Natural killer cell (primary cell): Measurements from ENCODE around the gene NTHL1. TPM values are rescaled to one million over a fixed set of nuclear protein-coding genes. Genes with fewer than 3 reads are reported as not detected.

ENCODE experiments used
- ATAC-seq, 3 donors: fragments of 150-1000 bp in 2 of 3; fragments of 200-7000 bp in 1 of 3; cut with Tn5 transposase; 1 replicate in 1 of 3; 2 replicates in 2 of 3; pipeline ENCODE4 v1.10.0; 2021; ENCODE audit warnings: mild to moderate bottlenecking in 2 of 3, moderate library complexity in 2 of 3
- DNase-seq, 2 donors: peaks; one replicate each; pipeline versions ENCODE4 v3.0.0 to v3.0.0-alpha.2; 2013 to 2021; ENCODE audit warnings: mixed read lengths in 1 of 2
- H3K27ac ChIP-seq: one replicate; pipeline ENCODE4 v1.5.1; 2013; ENCODE audit warnings: mild to moderate bottlenecking, low read length
- H3K27me3 ChIP-seq: one replicate; pipeline ENCODE4 v1.6.1; 2013; ENCODE audit warnings: low read length; ENCODE audit not compliant: control insufficient read depth, insufficient read depth
- H3K36me3 ChIP-seq: one replicate; pipeline ENCODE4 v1.6.1; 2013; ENCODE audit warnings: low read length; ENCODE audit not compliant: control insufficient read depth, insufficient read depth
- H3K4me1 ChIP-seq: one replicate; pipeline ENCODE4 v1.6.1; 2013; ENCODE audit warnings: low read length; ENCODE audit not compliant: control insufficient read depth, insufficient read depth
- H3K4me3 ChIP-seq: one replicate; pipeline ENCODE4 v1.5.1; 2013; ENCODE audit warnings: low read length
- H3K9me3 ChIP-seq: one replicate; pipeline ENCODE4 v1.6.1; 2013; ENCODE audit warnings: low read length; ENCODE audit not compliant: control insufficient read depth, insufficient read depth
- H3K27ac Mint-ChIP-seq, 2 donors: one replicate each; pipeline ENCODE4 v1.8.0; 2022; ENCODE audit warnings: mild to moderate bottlenecking in 2 of 2, mixed read lengths in 2 of 2, moderate library complexity in 1 of 2
- H3K27me3 Mint-ChIP-seq, 2 donors: one replicate each; pipeline ENCODE4 v1.8.0; 2022; ENCODE audit warnings: low read depth in 2 of 2, mixed read lengths in 2 of 2
- H3K36me3 Mint-ChIP-seq: one replicate; pipeline ENCODE4 v1.8.0; 2022; ENCODE audit warnings: mixed read lengths
- H3K4me1 Mint-ChIP-seq, 2 donors: one replicate each; pipeline ENCODE4 v1.8.0; 2022; ENCODE audit warnings: mixed read lengths in 2 of 2
- H3K4me3 Mint-ChIP-seq: one replicate; pipeline ENCODE4 v1.8.0; 2022; ENCODE audit warnings: mild to moderate bottlenecking, moderate library complexity, mixed read lengths
- H3K9me3 Mint-ChIP-seq, 2 donors: one replicate each; pipeline ENCODE4 v1.8.0; 2022; ENCODE audit warnings: mixed read lengths in 2 of 2
- CTCF ChIP-seq: fragments of 200-600 bp; IDR thresholded peaks from one replicate; pipeline ENCODE4 v1.8.0; 2022; ENCODE audit warnings: antibody characterized with exemption
- WGBS: methylation state at CpG from one replicate; pipeline ENCODE4 v1.1.7; 2013; ENCODE audit warnings: missing lambda C conversion rate; ENCODE audit not compliant: insufficient coverage; 5-methylcytosine and 5-hydroxymethylcytosine counted together
- intact Hi-C: fragments of 100-400 bp; cut with micrococcal nuclease; formaldehyde crosslinking; loops from one replicate; pipeline ENCODE4 v1.14.2; 2022
- total RNA-seq, 4 donors: library from RNA; stranded (reverse); fragments of 120-200 nt in 1 of 4; gene quantifications; one replicate each; pipeline versions ENCODE4 v1.2.3 to v1.2.4, GENCODE V29; 2013 to 2022

The NTHL1 gene
- total RNA-seq, 3 donors from 2014 or later (not counting 1 experiment from before 2014, with no cell fraction given), result 8.7 to 12.9 (median 9.7) TPM

DNA sequence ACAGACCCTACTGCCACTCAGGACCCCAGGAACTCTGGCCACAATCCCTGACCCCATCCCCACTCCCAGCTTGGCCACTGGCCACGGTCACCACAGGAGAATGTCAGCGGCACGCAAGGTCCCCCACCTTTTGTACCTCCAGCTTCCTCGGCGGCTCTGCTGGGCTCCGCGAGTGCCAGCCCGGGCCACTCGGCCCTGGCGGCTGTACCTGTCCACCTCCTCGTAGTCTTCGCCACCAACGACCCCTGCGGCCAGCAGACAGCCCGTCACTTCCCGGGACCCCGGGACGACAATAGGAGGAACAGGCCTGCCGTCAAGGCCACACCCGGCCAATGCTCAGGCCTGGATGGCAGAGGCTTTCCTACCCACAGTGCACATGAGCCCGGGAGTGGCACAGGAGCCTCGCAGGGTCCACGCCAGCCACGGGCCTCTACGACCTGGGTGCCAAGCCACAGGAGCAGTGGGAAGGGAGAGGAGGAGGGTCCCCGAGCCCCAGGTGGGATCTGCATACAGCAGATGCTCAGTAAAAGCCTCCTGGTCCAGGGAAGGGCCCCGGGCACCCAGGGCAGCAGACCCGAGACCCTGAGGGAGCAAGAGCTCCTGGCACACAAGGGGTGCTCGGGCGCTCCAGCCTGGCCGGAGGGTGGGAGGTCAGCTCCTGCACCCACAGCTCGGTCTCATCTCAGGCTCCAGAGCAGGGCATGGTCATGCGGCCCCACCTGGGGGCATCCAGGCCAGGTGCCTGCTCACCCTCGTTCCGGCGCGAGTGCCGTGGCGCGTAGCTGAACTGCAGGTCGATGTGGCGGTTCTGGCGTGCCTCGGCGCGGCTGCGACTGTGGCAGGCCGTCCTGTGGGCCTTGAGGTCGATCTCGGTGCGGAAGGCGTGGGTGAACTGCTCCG lies 45.9 kb downstream of the NTHL1 start:
- H3K36me3 ChIP-seq, result peaks cover 48% of the 10 kb centered on the region
- no peak overlapping the region for H3K4me3 ChIP-seq
- DNase-seq, result no peak
- H3K27ac ChIP-seq, result no peak overlapping the region
- no peak for ATAC-seq
- no peak overlapping the region for H3K4me3 Mint-ChIP-seq
- no peak overlapping the region for H3K27ac Mint-ChIP-seq
- no peaks in the 10 kb centered on the region for H3K27me3 ChIP-seq
- no peaks in the 10 kb centered on the region for H3K9me3 ChIP-seq
- 98% methylated on average over 53 of the region's 53 CpGs for WGBS
- no peak for TF ChIP-seq CTCF
- peaks cover 29% of the 10 kb centered on the region for H3K4me1 ChIP-seq
- no peaks in the 10 kb centered on the region for H3K36me3 Mint-ChIP-seq
- H3K4me1 Mint-ChIP-seq, result peaks cover 4 to 25% of the 10 kb centered on the region in 2 donors
- no peaks in the 10 kb centered on the region for H3K27me3 Mint-ChIP-seq
- intact Hi-C loops, result loop anchor here (10.0 kb wide), 2 partner anchors 483 to 663 kb away; no protein-coding TSS in a partner anchor
- H3K9me3 Mint-ChIP-seq, result no peaks in the 10 kb centered on the region

GRCh38 chr16:2001035-2001434 lies 46.6 kb downstream of the NTHL1 start:
- Mint-ChIP-seq H3K9me3 (no peaks in the 10 kb centered on the region), H3K4me3 (no peak overlapping the region), H3K27me3 (no peaks in the 10 kb centered on the region), H3K36me3 (no peaks in the 10 kb centered on the region), H3K4me1 (peaks cover 0 to 21% of the 10 kb centered on the region in 2 donors), H3K27ac (no peak overlapping the region)
- no peak for DNase-seq
- intact Hi-C loops, result loop anchor here (10.0 kb wide), 2 partner anchors 484 to 664 kb away; no protein-coding TSS in a partner anchor
- Histone ChIP-seq H3K4me1 (peaks cover 27% of the 10 kb centered on the region), H3K27ac (no peak overlapping the region), H3K4me3 (no peak overlapping the region), H3K27me3 (no peaks in the 10 kb centered on the region), H3K36me3 (peaks cover 49% of the 10 kb centered on the region), H3K9me3 (no peaks in the 10 kb centered on the region)
- WGBS, result 98% methylated on average over 19 of the region's 19 CpGs
- no peak for ATAC-seq
- TF ChIP-seq CTCF, result no peak

DNA sequence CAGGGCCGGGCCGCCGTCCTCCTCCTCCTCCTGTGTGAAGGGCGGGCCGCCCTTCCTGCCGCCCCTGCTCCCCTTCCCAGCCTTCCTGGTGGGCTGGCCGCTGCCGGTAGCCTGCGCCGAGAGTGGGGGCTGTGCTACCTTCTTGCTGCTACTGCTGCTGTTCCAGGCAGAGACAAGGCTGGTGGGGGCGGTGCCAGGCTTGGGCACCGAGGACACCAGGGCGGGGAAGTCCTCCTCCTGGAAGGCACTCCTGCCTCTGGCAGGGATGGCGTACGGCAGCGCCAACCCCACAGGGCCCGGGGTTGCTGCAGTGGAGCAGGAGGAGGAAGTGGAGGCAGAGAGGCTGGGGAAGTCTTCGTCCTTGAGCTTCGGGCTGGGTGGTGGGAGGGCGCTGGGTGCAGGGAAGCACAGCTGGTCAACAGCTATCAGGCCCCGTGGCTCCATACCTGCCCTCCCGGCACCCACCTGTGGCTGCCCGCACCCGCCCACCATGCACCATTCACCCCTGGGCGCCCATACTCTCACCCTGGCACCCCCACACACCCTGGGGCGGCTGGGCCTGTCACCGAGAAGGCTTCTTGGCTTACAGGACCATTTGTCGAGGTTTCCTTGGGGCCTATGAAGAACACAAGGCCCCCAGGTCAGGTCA lies 47.6 kb downstream of the NTHL1 start:
- no peak overlapping the region for H3K27ac ChIP-seq
- Mint-ChIP-seq H3K27me3 (no peaks in the 10 kb centered on the region), H3K27ac (no peak overlapping the region), H3K4me3 (no peak overlapping the region), H3K9me3 (no peaks in the 10 kb centered on the region), H3K4me1 (peaks cover 0 to 18% of the 10 kb centered on the region in 2 donors), H3K36me3 (no peaks in the 10 kb centered on the region)
- peaks cover 49% of the 10 kb centered on the region for H3K36me3 ChIP-seq
- TF ChIP-seq CTCF, result no peak
- H3K9me3 ChIP-seq, result no peaks in the 10 kb centered on the region
- DNase-seq, result no peak
- WGBS, result 96% methylated on average over 28 of the region's 28 CpGs
- peaks cover 21% of the 10 kb centered on the region for H3K4me1 ChIP-seq
- intact Hi-C loops, result loop anchor here (10.0 kb wide), 2 partner anchors 485 to 665 kb away; no protein-coding TSS in a partner anchor
- no peak overlapping the region for H3K4me3 ChIP-seq
- no peaks in the 10 kb centered on the region for H3K27me3 ChIP-seq
- ATAC-seq, result no peak
